Esophagus squamous epithelium (tissue), 5 donors: ENCODE data around the gene TPST1. TPM values are rescaled to one million over a fixed set of nuclear protein-coding genes. Genes with fewer than 3 reads are reported as not detected.

Experiments used
- DNase-seq: peaks from one replicate; lab custom pipeline; 2025; lab: John Stamatoyannopoulos, UW
- H3K27ac ChIP-seq, 4 donors: fragments of 200-600 bp; sonication (generic); one replicate each; pipeline ENCODE4 v1.5.1; 2016 to 2019; ENCODE audit warnings: mild to moderate bottlenecking in 1 of 4
- H3K27me3 ChIP-seq, 4 donors: fragments of 200-600 bp; sonication (generic); 1 replicate in 3 of 4; 2 replicates in 1 of 4; pipeline versions ENCODE4 v1.5.1 to v1.6.0; 2017 to 2021; ENCODE audit warnings: antibody characterized with exemption in 1 of 4
- H3K36me3 ChIP-seq, 3 donors: fragments of 200-600 bp; sonication (generic); one replicate each; pipeline ENCODE4 v1.5.1; 2016 to 2019
- H3K4me1 ChIP-seq, 3 donors: fragments of 200-600 bp; sonication (generic); one replicate each; pipeline ENCODE4 v1.5.1; 2017 to 2019
- H3K4me3 ChIP-seq, 4 donors: fragments of 200-600 bp; sonication (generic); 1 replicate in 3 of 4; 2 replicates in 1 of 4; pipeline ENCODE4 v1.5.1; 2016 to 2019; ENCODE audit warnings: mild to moderate bottlenecking in 2 of 4, moderate library complexity in 1 of 4
- H3K9me3 ChIP-seq, 3 donors: fragments of 200-600 bp; sonication (generic); one replicate each; pipeline ENCODE4 v1.5.1; 2016 to 2019
- POLR2A ChIP-seq, 4 donors: fragments of 450-650 bp; IDR thresholded peaks; one replicate each; pipeline ENCODE4 v1.6.1; 2017; ENCODE audit warnings: antibody characterized with exemption in 4 of 4, mild to moderate bottlenecking in 4 of 4, moderate library complexity in 3 of 4
- WGBS, 2 donors: methylation state at CpG; one replicate each; pipeline ENCODE4 v1.1.5; 2018; 5-methylcytosine and 5-hydroxymethylcytosine counted together
- intact Hi-C: fragments of 100-400 bp; cut with DNase I; formaldehyde crosslinking; loops from one replicate; pipeline ENCODE4 v1.15.0; 2022
- total RNA-seq, 4 donors: library from RNA; depleted of rRNA; stranded (reverse); fragments of >200 nt; gene quantifications; one replicate each; pipeline ENCODE4 v1.1.0, GENCODE V29; 2016
- TF ChIP-seq, protein P1 (sequence below), 6 experiments: fragments of 450-650 bp in 4 of 6; fragments of 200-600 bp in 2 of 6; sonication (generic) in 2 of 6; IDR thresholded peaks; one replicate each; pipeline ENCODE4 v1.5.1; 2016 to 2019; ENCODE audit warnings: antibody characterized with exemption in 6 of 6, mild to moderate bottlenecking in 4 of 6, moderate library complexity in 4 of 6
- donor health status: DM: yes; HTN: yes; CAD: no.

Gene TPST1
- total RNA-seq, 4 donors from 2014 or later = 10.2 to 23.1 (median 17.1) TPM

DNA sequence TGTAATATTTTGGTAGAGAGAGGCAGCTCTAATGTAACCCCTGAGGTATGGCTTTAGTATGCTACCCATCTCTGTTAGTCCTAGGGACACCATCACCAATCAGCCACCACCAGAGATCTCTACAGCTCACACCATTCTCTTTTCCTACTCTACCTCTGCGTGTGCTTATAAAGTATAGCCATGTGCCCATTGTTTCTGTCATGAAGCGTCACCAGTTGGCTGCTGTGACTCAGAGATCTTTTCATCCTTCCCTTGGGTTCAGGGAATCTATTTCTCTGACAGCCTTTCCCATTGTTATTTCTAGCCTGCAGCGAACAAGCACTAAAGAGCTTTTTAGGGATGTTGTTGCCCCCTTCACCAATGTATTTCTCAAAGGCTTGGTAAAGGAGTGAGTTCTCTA lies 103.3 kb downstream of the TPST1 start:
- Histone ChIP-seq H3K4me3 (no peak overlapping the region), H3K36me3 (no peaks in the 10 kb centered on the region), H3K9me3 (no peaks in the 10 kb centered on the region), H3K27me3 (no peaks in the 10 kb centered on the region), H3K4me1 (peaks cover 19 to 77% (median 33%) of the 10 kb centered on the region in 3 donors), H3K27ac (peak overlapping the region in 3 of 4 donors; percentile 7 to 85 (median 83))
- 63 to 82% methylated on average over 3 of the region's 3 CpGs for WGBS, 2 donors
- intact Hi-C loops = no loop called here
- TF ChIP-seq, protein P1, sequence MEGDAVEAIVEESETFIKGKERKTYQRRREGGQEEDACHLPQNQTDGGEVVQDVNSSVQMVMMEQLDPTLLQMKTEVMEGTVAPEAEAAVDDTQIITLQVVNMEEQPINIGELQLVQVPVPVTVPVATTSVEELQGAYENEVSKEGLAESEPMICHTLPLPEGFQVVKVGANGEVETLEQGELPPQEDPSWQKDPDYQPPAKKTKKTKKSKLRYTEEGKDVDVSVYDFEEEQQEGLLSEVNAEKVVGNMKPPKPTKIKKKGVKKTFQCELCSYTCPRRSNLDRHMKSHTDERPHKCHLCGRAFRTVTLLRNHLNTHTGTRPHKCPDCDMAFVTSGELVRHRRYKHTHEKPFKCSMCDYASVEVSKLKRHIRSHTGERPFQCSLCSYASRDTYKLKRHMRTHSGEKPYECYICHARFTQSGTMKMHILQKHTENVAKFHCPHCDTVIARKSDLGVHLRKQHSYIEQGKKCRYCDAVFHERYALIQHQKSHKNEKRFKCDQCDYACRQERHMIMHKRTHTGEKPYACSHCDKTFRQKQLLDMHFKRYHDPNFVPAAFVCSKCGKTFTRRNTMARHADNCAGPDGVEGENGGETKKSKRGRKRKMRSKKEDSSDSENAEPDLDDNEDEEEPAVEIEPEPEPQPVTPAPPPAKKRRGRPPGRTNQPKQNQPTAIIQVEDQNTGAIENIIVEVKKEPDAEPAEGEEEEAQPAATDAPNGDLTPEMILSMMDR (IDR thresholded peaks at IDR 0.05) = no peak
- TF ChIP-seq POLR2A (IDR thresholded peaks at IDR 0.05) = no peak
- DNase-seq = no peak

DNA sequence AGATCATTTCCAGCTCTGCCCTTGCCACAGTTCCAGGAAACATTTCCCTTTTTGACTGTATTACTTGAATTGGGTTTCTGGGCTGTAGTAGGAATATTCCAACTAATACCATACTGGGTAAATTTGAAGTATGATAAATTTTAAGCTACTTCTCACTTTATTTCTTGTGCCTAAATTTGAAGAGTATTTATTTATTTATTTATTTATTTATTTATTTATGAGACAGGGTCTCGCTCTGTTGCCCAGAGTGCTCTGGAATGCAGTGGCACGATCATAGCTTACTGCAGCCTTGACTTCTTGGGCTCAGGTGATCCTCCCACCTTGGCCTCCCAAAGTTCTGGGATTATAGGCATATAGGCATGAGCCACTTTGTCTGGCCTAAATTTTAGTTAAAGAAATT lies 105.5 kb downstream of the TPST1 start:
- TF ChIP-seq POLR2A (IDR thresholded peaks at IDR 0.05) = no peak
- TF ChIP-seq, protein P1 (IDR thresholded peaks at IDR 0.05) = no peak
- H3K36me3 ChIP-seq = no peaks in the 10 kb centered on the region
- H3K27me3 ChIP-seq = no peaks in the 10 kb centered on the region
- WGBS, 2 donors = 91 to 94% methylated on average over 2 of the region's 2 CpGs
- no peak overlapping the region for H3K4me3 ChIP-seq
- intact Hi-C loops = no loop called here
- no peaks in the 10 kb centered on the region for H3K9me3 ChIP-seq
- peaks cover 5 to 63% (median 16%) of the 10 kb centered on the region in 3 donors for H3K4me1 ChIP-seq
- no peak overlapping the region for H3K27ac ChIP-seq
- no peak for DNase-seq

DNA sequence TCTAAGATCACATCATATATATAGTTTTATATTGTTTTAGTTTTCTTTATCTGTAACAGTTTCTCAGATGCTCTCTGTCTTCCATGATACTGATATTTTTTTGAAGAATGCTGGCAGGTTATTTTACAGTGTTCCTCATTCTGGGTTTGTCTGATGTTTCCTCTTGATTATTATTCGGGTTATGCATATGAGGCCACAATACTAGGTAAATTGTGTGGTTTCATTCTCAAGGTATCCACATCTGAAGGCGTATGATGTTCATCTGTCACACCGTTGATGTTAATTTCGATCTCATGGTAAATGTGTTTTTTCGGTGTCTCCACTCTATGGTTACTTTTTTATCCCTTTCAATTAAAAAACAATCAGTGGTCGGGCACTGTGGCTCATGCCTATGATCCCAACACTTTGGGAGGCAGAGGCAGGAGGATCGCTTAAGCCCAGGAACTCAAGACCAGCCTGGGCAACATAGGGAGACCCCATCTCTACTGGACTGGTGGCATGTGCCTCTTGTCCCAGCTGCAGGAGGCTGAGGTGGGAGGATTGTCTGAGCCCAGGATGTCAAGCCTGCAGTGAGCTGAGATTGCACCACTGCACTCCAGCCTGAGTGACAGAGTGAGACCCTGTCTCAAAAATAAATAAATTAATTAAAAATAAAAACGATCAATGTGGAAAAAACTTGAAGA lies 108.9 kb downstream of the TPST1 start:
- no peak for DNase-seq
- intact Hi-C loops = no loop called here
- WGBS, 2 donors = 86% methylated on average over 7 to 8 of the region's 8 CpGs
- H3K36me3 ChIP-seq = no peaks in the 10 kb centered on the region
- no peaks in the 10 kb centered on the region for H3K9me3 ChIP-seq
- peaks cover 0 to 29% (median 4%) of the 10 kb centered on the region in 3 donors for H3K4me1 ChIP-seq
- no peak overlapping the region for H3K27ac ChIP-seq
- no peak overlapping the region for H3K4me3 ChIP-seq
- no peaks in the 10 kb centered on the region for H3K27me3 ChIP-seq
- TF ChIP-seq POLR2A (IDR thresholded peaks at IDR 0.05) = no peak
- TF ChIP-seq, protein P1 (IDR thresholded peaks at IDR 0.05) = no peak

GRCh38 chr7:66315192-66315591 lies 110.1 kb downstream of the TPST1 start:
- Histone ChIP-seq H3K36me3 (no peaks in the 10 kb centered on the region), H3K27ac (peak overlapping the region in 1 of 4 donors; percentile 30), H3K27me3 (no peaks in the 10 kb centered on the region), H3K9me3 (no peaks in the 10 kb centered on the region), H3K4me1 (peaks cover 0 to 17% (median 4%) of the 10 kb centered on the region in 3 donors), H3K4me3 (no peak overlapping the region)
- 71 to 72% methylated on average over 4 of the region's 4 CpGs for WGBS, 2 donors
- intact Hi-C loops = no loop called here
- no peak for DNase-seq
- TF ChIP-seq, protein P1 (IDR thresholded peaks at IDR 0.05) = no peak
- no peak for TF ChIP-seq POLR2A (IDR thresholded peaks at IDR 0.05)

DNA sequence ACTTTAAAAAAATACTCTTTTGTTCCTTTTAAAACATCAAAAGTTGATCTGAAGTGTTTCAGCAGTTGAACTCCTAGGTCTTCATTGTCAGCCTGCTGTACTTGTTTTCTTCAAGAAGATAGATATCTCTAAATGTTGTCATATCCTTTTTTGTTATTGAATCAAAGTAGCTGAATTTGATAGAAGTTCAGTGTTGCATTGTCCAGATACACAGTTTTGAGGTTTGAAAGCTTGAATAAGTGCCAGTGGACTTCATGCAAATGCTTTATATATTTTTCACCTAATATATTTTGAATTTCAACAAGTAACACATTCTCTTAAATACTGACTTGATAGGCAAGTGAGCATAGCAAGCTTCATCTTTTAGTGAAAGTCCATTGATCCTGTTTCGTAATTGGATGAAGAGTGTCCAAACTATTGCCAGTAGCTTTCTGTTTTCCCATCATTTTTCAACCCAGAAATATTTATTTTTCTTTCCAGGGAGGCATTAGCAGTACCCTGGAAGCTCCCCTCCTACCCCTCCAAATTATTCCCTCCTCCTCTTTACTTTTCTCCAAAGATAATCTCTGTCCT lies 114.4 kb downstream of the TPST1 start:
- no peak for TF ChIP-seq POLR2A (IDR thresholded peaks at IDR 0.05)
- TF ChIP-seq, protein P1 (IDR thresholded peaks at IDR 0.05) = no peak
- no peaks in the 10 kb centered on the region for H3K9me3 ChIP-seq
- H3K27ac ChIP-seq = no peak overlapping the region
- H3K36me3 ChIP-seq = no peaks in the 10 kb centered on the region
- 64 to 91% methylated on average over 1 of the region's 1 CpG for WGBS, 2 donors
- H3K4me1 ChIP-seq = peaks cover 0 to 8% (median 0%) of the 10 kb centered on the region in 3 donors
- no peak for DNase-seq
- H3K4me3 ChIP-seq = no peak overlapping the region
- no peaks in the 10 kb centered on the region for H3K27me3 ChIP-seq
- intact Hi-C loops = no loop called here
